Choroid plexus epithelial cell (primary cell): ENCODE data around the gene PGF.

Experiments used
- DNase-seq: peaks from one replicate; pipeline ENCODE4 v3.0.0-alpha.2; 2010; ENCODE audit warnings: low read depth
- H3K4me3 ChIP-seq: 2 replicates; pipeline ENCODE4 v1.5.1; 2011; ENCODE audit warnings: low read depth, mild to moderate bottlenecking, control low read depth, low read length, moderate library complexity
- TF ChIP-seq, protein P1 (sequence below): conservative IDR thresholded peaks from 2 replicates; pipeline ENCODE4 v1.5.1; 2011; ENCODE audit warnings: low read depth, mild to moderate bottlenecking, control low read depth, inconsistent platforms, low read length, moderate library complexity

Gene PGF

DNA sequence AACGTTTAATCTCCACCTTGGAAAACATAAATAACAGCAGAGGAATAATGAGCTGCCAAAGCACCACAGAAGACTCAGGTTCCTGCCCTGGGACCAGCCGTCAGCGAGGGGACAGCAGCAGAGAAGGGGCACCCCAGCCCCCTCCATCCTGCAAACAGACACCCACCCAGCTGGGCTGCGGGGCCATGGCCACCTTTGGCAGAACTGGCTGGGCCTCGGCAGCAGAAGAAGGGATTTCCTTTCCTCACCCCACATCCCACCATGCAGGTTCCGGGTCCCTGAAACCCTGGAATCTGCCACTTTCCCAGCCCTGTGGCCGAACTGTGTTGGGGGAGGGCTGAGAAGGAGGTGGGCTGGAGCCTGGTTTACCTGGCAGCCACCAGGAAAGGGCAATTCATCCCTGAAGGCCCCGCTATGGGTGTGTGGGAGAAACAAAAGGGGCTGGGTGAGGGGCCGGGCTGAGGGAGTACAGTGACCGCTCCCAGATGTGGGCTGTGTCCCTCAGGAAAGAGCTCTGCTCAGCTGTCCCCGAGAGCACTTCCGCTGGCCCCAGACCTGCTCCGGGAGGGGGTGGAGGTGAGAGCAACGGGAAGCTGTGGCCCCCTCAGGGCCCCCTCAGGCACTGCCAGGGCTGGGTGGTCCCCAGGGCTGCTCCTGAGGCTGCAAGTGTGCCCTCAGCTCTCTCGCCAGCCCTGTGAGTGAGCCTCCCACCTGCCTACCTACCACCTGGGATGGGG lies 3.8 kb downstream of the PGF start:
- H3K4me3 ChIP-seq, result no peak overlapping the region
- no peak for DNase-seq

GRCh38 chr14:74950795-74951442 lies 4.5 kb downstream of the PGF start:
- H3K4me3 ChIP-seq, result no peak overlapping the region
- DNase-seq, result peak; percentile 37
- TF ChIP-seq, protein P1, sequence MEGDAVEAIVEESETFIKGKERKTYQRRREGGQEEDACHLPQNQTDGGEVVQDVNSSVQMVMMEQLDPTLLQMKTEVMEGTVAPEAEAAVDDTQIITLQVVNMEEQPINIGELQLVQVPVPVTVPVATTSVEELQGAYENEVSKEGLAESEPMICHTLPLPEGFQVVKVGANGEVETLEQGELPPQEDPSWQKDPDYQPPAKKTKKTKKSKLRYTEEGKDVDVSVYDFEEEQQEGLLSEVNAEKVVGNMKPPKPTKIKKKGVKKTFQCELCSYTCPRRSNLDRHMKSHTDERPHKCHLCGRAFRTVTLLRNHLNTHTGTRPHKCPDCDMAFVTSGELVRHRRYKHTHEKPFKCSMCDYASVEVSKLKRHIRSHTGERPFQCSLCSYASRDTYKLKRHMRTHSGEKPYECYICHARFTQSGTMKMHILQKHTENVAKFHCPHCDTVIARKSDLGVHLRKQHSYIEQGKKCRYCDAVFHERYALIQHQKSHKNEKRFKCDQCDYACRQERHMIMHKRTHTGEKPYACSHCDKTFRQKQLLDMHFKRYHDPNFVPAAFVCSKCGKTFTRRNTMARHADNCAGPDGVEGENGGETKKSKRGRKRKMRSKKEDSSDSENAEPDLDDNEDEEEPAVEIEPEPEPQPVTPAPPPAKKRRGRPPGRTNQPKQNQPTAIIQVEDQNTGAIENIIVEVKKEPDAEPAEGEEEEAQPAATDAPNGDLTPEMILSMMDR, result no peak

More for the DNA sequence above, 3.8 kb downstream of the PGF start:
- TF ChIP-seq, protein P1, result no peak

GRCh38 chr14:74949859-74950573 lies 5.4 kb downstream of the PGF start:
- TF ChIP-seq, protein P1, result no peak
- DNase-seq, result no peak

DNA sequence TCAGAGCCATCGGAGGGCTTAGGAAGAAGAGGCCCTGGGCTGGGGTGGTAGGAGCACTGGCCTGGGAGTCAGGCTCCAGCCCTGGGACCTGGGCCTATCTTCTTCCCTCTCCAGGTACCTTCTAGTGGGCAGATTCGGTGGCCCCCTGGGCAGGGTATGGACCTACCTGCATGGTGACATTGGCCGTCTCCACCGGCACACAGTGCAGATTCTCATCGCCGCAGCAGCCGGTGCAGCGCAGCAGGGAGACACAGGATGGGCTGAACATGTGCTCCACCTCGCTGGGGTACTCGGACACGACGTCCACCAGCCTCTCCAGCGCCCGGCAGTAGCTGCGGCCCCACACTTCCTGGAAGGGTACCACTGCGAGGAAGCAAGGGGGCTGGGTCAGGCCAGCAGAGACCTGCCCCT lies 6.2 kb downstream of the PGF start:
- no peak for DNase-seq
- TF ChIP-seq, protein P1, result no peak
- H3K4me3 ChIP-seq, result no peak overlapping the region

More at GRCh38 chr14:74949859-74950573, 5.4 kb downstream of the PGF start:
- H3K4me3 ChIP-seq, result no peak overlapping the region

GRCh38 chr14:74948228-74949175 lies 6.9 kb downstream of the PGF start:
- TF ChIP-seq, protein P1, result no peak
- no peak for DNase-seq
- H3K4me3 ChIP-seq, result no peak overlapping the region
